HUES64 (cell line): ENCODE results near the gene COG4.

Experiments used
- H3K27ac ChIP-seq: 2 replicates; pipeline ENCODE4 v1.7.0; 2013; ENCODE audit warnings: low read depth, low read length, inconsistent platforms
- H3K27me3 ChIP-seq: 2 replicates; pipeline ENCODE4 v1.6.1; 2013; ENCODE audit warnings: mild to moderate bottlenecking, low read length; ENCODE audit not compliant: insufficient read depth
- H3K36me3 ChIP-seq: 2 replicates; pipeline ENCODE4 v1.6.1; 2013; ENCODE audit warnings: mild to moderate bottlenecking, low read length; ENCODE audit not compliant: insufficient read depth
- H3K4me1 ChIP-seq: 2 replicates; pipeline ENCODE4 v1.6.1; 2013; ENCODE audit warnings: mild to moderate bottlenecking, low read length, moderate library complexity; ENCODE audit not compliant: insufficient read depth
- H3K4me3 ChIP-seq: 2 replicates; pipeline ENCODE4 v1.5.1; 2013; ENCODE audit warnings: mild to moderate bottlenecking, low read length, moderate library complexity
- H3K9ac ChIP-seq: 2 replicates; pipeline ENCODE4 v1.6.1; 2013; ENCODE audit warnings: mild to moderate bottlenecking, low read depth, low read length
- H3K9me3 ChIP-seq: 2 replicates; pipeline ENCODE4 v1.6.1; 2013; ENCODE audit warnings: low read depth, low read length; ENCODE audit not compliant: insufficient read depth
- WGBS: fragments of 150-250, 120-280 bp; methylation state at CpG from one replicate; pipeline ENCODE4 v1.1.7; 2013; ENCODE audit warnings: missing lambda C conversion rate; 5-methylcytosine and 5-hydroxymethylcytosine counted together

Gene COG4

GRCh38 chr16:70478912-70479341 is 44.4 kb downstream of the COG4 start:
- WGBS = 86% methylated on average over 10 of the region's 10 CpGs
- H3K4me3 ChIP-seq = no peak overlapping the region
- H3K27me3 ChIP-seq = no peaks in the 10 kb centered on the region
- peaks cover 3% of the 10 kb centered on the region; the same call in 1 of the 2 replicates for H3K4me1 ChIP-seq
- peaks cover 45% of the 10 kb centered on the region for H3K36me3 ChIP-seq
- H3K9ac ChIP-seq = no peak overlapping the region
- H3K9me3 ChIP-seq = no peaks in the 10 kb centered on the region
- H3K27ac ChIP-seq = no peak overlapping the region

GRCh38 chr16:70478169-70478568 is 45.2 kb downstream of the COG4 start:
- Histone ChIP-seq H3K9ac (no peak overlapping the region), H3K4me1 (peaks cover 3% of the 10 kb centered on the region; the same call in 1 of the 2 replicates), H3K4me3 (no peak overlapping the region), H3K27ac (no peak overlapping the region), H3K36me3 (peaks cover 40% of the 10 kb centered on the region), H3K27me3 (no peaks in the 10 kb centered on the region), H3K9me3 (no peaks in the 10 kb centered on the region)
- whole genome bisulfite sequencing = 95% methylated on average over 8 of the region's 8 CpGs

GRCh38 chr16:70476272-70477020 is 46.9 kb downstream of the COG4 start:
- 91% methylated on average over 13 of the region's 13 CpGs for WGBS
- H3K4me3 ChIP-seq = no peak overlapping the region
- no peak overlapping the region for H3K27ac ChIP-seq
- no peak overlapping the region for H3K9ac ChIP-seq
- H3K9me3 ChIP-seq = no peaks in the 10 kb centered on the region
- no peaks in the 10 kb centered on the region for H3K27me3 ChIP-seq
- H3K4me1 ChIP-seq = peaks cover 3% of the 10 kb centered on the region; the same call in 1 of the 2 replicates
- H3K36me3 ChIP-seq = peaks cover 27% of the 10 kb centered on the region

GRCh38 chr16:70475054-70475871 is 48.1 kb downstream of the COG4 start:
- Histone ChIP-seq H3K9ac (no peak overlapping the region; the same call in 1 of the 2 replicates), H3K4me3 (no peak overlapping the region), H3K27ac (no peak overlapping the region), H3K27me3 (no peaks in the 10 kb centered on the region), H3K36me3 (peaks cover 15% of the 10 kb centered on the region), H3K9me3 (no peaks in the 10 kb centered on the region), H3K4me1 (peaks cover 3% of the 10 kb centered on the region; the same call in 1 of the 2 replicates)
- 87% methylated on average over 24 of the region's 24 CpGs for WGBS

GRCh38 chr16:70474320-70475053 is 48.9 kb downstream of the COG4 start:
- WGBS = 95% methylated on average over 22 of the region's 22 CpGs

GRCh38 chr16:70473446-70474319 is 49.7 kb downstream of the COG4 start:
- no peaks in the 10 kb centered on the region; the same call in 1 of the 2 replicates for H3K36me3 ChIP-seq
- no peak overlapping the region; the same call in 1 of the 2 replicates for H3K9ac ChIP-seq
- H3K27ac ChIP-seq = no peak overlapping the region
- no peaks in the 10 kb centered on the region for H3K9me3 ChIP-seq
- H3K4me3 ChIP-seq = no peak overlapping the region
- no peaks in the 10 kb centered on the region for H3K27me3 ChIP-seq
- WGBS = 93% methylated on average over 21 of the region's 21 CpGs
- H3K4me1 ChIP-seq = no peaks in the 10 kb centered on the region

More at GRCh38 chr16:70474320-70475053, 48.9 kb downstream of the COG4 start:
- no peak overlapping the region for H3K9ac ChIP-seq
- H3K36me3 ChIP-seq = peaks cover 8% of the 10 kb centered on the region; the same call in 1 of the 2 replicates
- H3K27ac ChIP-seq = no peak overlapping the region
- H3K9me3 ChIP-seq = no peaks in the 10 kb centered on the region
- H3K4me3 ChIP-seq = no peak overlapping the region
- H3K4me1 ChIP-seq = peaks cover 3% of the 10 kb centered on the region; the same call in 1 of the 2 replicates
- no peaks in the 10 kb centered on the region for H3K27me3 ChIP-seq

GRCh38 chr16:70472786-70473433 is 50.4 kb downstream of the COG4 start:
- Histone ChIP-seq H3K9me3 (no peaks in the 10 kb centered on the region), H3K27me3 (no peaks in the 10 kb centered on the region), H3K36me3 (no peaks in the 10 kb centered on the region; the same call in 1 of the 2 replicates), H3K4me3 (no peak overlapping the region), H3K9ac (no peak overlapping the region), H3K27ac (no peak overlapping the region), H3K4me1 (no peaks in the 10 kb centered on the region)
- 94% methylated on average over 28 of the region's 28 CpGs for WGBS

GRCh38 chr16:70470927-70471341 is 52.4 kb downstream of the COG4 start:
- Histone ChIP-seq H3K9me3 (no peaks in the 10 kb centered on the region), H3K36me3 (no peaks in the 10 kb centered on the region), H3K27ac (no peak overlapping the region), H3K27me3 (no peaks in the 10 kb centered on the region), H3K4me3 (no peak overlapping the region), H3K4me1 (no peaks in the 10 kb centered on the region), H3K9ac (no peak overlapping the region)
- 86% methylated on average over 17 of the region's 17 CpGs for WGBS

- no peak overlapping the region for H3K4me3 ChIP-seq
- WGBS = 93% methylated on average over 10 of the region's 10 CpGs
- no peaks in the 10 kb centered on the region for H3K36me3 ChIP-seq
- H3K9me3 ChIP-seq = no peaks in the 10 kb centered on the region
- no peak overlapping the region for H3K9ac ChIP-seq
- H3K27ac ChIP-seq = no peak overlapping the region
- no peaks in the 10 kb centered on the region for H3K27me3 ChIP-seq
- no peaks in the 10 kb centered on the region for H3K4me1 ChIP-seq
Observed at GRCh38 chr16:70470141-70470926, 53.0 kb downstream of the COG4 start.
